HepG2 (cell line): ENCODE measurements around the gene VSIG2. TPM values are rescaled to one million over a fixed set of nuclear protein-coding genes. Genes with fewer than 3 reads are reported as not detected.

Experiments
- AGO2 ChIP-seq: fragments of 200-400 bp; formaldehyde crosslinking; optimal IDR thresholded peaks from 2 replicates; pipeline ENCODE3; 2017; ENCODE audit warnings: mild to moderate bottlenecking, low read depth, low read length, moderate library complexity
- CENPT ChIP-seq: sonication (generic); formaldehyde crosslinking; IDR thresholded peaks from 2 replicates; pipeline ENCODE4 v1.8.0; 2022; ENCODE audit warnings: low read depth, mild to moderate bottlenecking, moderate library complexity, missing genetic modification reagents
- CHD4 ChIP-seq: fragments of 200-600 bp; sonication (generic); IDR thresholded peaks from 2 replicates; pipeline ENCODE4 v1.7.0; 2017; ENCODE audit warnings: mild to moderate bottlenecking, low read length, borderline replicate concordance
- ELF1 ChIP-seq: sonication (generic); formaldehyde crosslinking; IDR thresholded peaks from 2 replicates; pipeline ENCODE4 v1.4.0; 2020; ENCODE audit warnings: missing genetic modification reagents
- FOXK2 ChIP-seq: fragments of 450-650 bp; IDR thresholded peaks from 2 replicates; pipeline ENCODE4 v1.6.1; 2016
- KDM4B ChIP-seq: sonication (generic); formaldehyde crosslinking; IDR thresholded peaks from 2 replicates; pipeline ENCODE4 v1.4.0; 2020; ENCODE audit warnings: missing genetic modification reagents
- MYC ChIP-seq: sonication (generic); formaldehyde crosslinking; IDR thresholded peaks from 2 replicates; pipeline ENCODE4 v1.9.0; 2021; ENCODE audit warnings: missing genetic modification reagents, borderline replicate concordance
- NPAS2 ChIP-seq: sonication (generic); formaldehyde crosslinking; IDR thresholded peaks from 2 replicates; pipeline ENCODE4 v1.8.0; 2022; ENCODE audit warnings: mild to moderate bottlenecking, missing genetic modification reagents, borderline replicate concordance
- RFXAP ChIP-seq: sonication (generic); formaldehyde crosslinking; IDR thresholded peaks from 2 replicates; pipeline ENCODE4 v1.4.0; 2020; ENCODE audit warnings: missing genetic modification reagents, borderline replicate concordance
- TCF12 ChIP-seq, 2 experiments: fragments of 450-650 bp in 1 of 2; sonication (generic) in 1 of 2; formaldehyde crosslinking in 1 of 2; IDR thresholded peaks; 2 replicates each; pipeline versions ENCODE4 v1.6.1 to v1.8.0; 2017 to 2022; ENCODE audit warnings: antibody characterized with exemption in 1 of 2, mild to moderate bottlenecking in 1 of 2, missing genetic modification reagents in 1 of 2, moderate library complexity in 1 of 2
- ZNF235 ChIP-seq: sonication (generic); formaldehyde crosslinking; IDR thresholded peaks from 2 replicates; pipeline ENCODE4 v1.8.1; 2023; ENCODE audit warnings: mild to moderate bottlenecking, missing genetic modification reagents, borderline replicate concordance
- ZNF253 ChIP-seq: sonication (generic); formaldehyde crosslinking; IDR thresholded peaks from 2 replicates; pipeline ENCODE4 v1.8.0; 2022; ENCODE audit warnings: mild to moderate bottlenecking, missing genetic modification reagents, borderline replicate concordance
- ZNF350 ChIP-seq: sonication (generic); formaldehyde crosslinking; IDR thresholded peaks from 2 replicates; pipeline ENCODE4 v1.4.0; 2020; ENCODE audit warnings: mild to moderate bottlenecking, low read depth, missing genetic modification reagents, borderline replicate concordance
- ZNF572 ChIP-seq: sonication (generic); formaldehyde crosslinking; IDR thresholded peaks from 2 replicates; pipeline ENCODE4 v1.5.1; 2020; ENCODE audit warnings: mild to moderate bottlenecking, missing genetic modification reagents
- ZNF577 ChIP-seq: sonication (generic); formaldehyde crosslinking; IDR thresholded peaks from 2 replicates; pipeline ENCODE4 v1.4.0; 2020; ENCODE audit warnings: mild to moderate bottlenecking, low read depth, missing genetic modification reagents, borderline replicate concordance
- ZNF652 ChIP-seq: IDR thresholded peaks from 2 replicates; pipeline ENCODE4 v1.6.1; 2016; ENCODE audit warnings: low read depth, borderline replicate concordance
- ZNF713 ChIP-seq: sonication (generic); formaldehyde crosslinking; IDR thresholded peaks from 2 replicates; pipeline ENCODE4 v1.4.0; 2020; ENCODE audit warnings: mild to moderate bottlenecking, missing genetic modification reagents
- polyA plus RNA-seq, 8 experiments: library from polyadenylated mRNA; depleted of rRNA in 3 of 8; stranded (reverse) in 7 of 8; unstranded in 1 of 8; fragments of >200 nt; fragmentation: Illumina TruSeq in 4 of 8; extraction: Trizol in 4 of 8; gene quantifications; 2 replicates each; pipeline versions ENCODE4 v1.2.1 to v1.2.3, GENCODE V29; 2011 to 2016; ENCODE audit warnings: low read depth in 4 of 8, missing spikeins in 1 of 8, mixed read lengths in 1 of 8; ENCODE audit not compliant: insufficient read depth in 1 of 8
- total RNA-seq, 5 experiments: library from RNA; depleted of rRNA; stranded (reverse); fragments of >200 nt; fragmentation: Illumina TruSeq; extraction: Trizol; gene quantifications; 2 replicates each; pipeline ENCODE4 v1.2.3, GENCODE V29; 2016; ENCODE audit warnings: low read depth in 1 of 5
- TF ChIP-seq, protein P1 (sequence below): sonication (generic); formaldehyde crosslinking; conservative IDR thresholded peaks from 2 replicates; pipeline ENCODE4 v1.4.0; 2020; ENCODE audit warnings: mild to moderate bottlenecking, missing genetic modification reagents, moderate library complexity
- TF ChIP-seq, protein P2 (sequence below): sonication (generic); formaldehyde crosslinking; IDR thresholded peaks from 2 replicates; pipeline ENCODE4 v1.4.0; 2020; ENCODE audit warnings: missing genetic modification reagents
- TF ChIP-seq, protein P3 (sequence below): IDR thresholded peaks from 2 replicates; pipeline ENCODE4 v1.6.1; 2012; ENCODE audit warnings: low read depth, low read length, improper control_type of control experiment
- TF ChIP-seq, protein P4 (sequence below): fragments of 450-650 bp; IDR thresholded peaks from 2 replicates; pipeline ENCODE4 v1.6.1; 2016

VSIG2 gene
- total and polyA plus RNA-seq, 2 of the 13 experiments (the other 11 are each of a cell fraction or from before 2014, with no cell fraction given) = 0.80 to 2.7 TPM

DNA sequence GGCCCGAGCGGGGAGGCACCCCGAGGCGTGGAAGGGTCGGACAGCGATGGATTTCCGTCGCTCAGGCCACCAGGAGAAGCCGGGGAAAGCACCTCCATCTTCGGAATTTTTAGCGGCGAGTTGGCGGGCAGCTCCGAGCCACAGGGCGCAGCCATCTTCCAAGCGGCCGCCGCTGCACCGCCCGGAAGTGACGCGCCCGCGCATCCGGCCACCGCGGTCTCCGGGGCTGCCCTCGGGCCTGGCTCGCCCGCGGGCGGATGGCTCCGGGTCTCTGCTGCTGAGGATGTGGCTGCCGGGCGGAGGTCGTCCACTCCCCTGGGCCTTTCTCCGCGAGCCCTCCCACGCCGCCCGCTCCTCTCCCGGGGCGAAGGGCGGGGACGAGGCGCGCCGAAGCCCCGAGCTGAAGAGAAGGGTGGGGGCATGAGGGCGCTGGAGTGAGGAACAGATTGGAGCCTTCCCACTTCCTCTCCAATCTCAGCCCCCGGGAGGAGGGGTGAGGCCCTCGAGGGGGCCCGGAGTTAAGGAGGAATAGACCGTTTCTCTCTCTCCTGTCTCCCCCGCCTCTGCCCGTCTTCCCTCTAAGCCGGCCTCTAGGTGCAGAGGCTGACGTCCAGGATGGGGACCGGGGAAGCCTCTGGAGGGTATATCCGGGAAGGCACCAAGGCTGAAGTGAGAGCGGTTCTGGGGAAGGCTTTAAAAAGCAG is 48.3 kb upstream of the VSIG2 start, which contains the start of gene MSANTD2 (continued):
- peak; percentile 22; the same call in 1 of the 2 replicates for TF ChIP-seq ELF1 (CRISPR knock-in tag)
- no peak for TF ChIP-seq CHD4
- no peak; the same call in 1 of the 2 replicates for TF ChIP-seq MYC (CRISPR knock-in tag)
- no peak for TF ChIP-seq FOXK2
- TF ChIP-seq KDM4B (CRISPR knock-in tag) = no peak
- no peak for TF ChIP-seq ZNF713 (CRISPR knock-in tag)
- TF ChIP-seq, protein P1, sequence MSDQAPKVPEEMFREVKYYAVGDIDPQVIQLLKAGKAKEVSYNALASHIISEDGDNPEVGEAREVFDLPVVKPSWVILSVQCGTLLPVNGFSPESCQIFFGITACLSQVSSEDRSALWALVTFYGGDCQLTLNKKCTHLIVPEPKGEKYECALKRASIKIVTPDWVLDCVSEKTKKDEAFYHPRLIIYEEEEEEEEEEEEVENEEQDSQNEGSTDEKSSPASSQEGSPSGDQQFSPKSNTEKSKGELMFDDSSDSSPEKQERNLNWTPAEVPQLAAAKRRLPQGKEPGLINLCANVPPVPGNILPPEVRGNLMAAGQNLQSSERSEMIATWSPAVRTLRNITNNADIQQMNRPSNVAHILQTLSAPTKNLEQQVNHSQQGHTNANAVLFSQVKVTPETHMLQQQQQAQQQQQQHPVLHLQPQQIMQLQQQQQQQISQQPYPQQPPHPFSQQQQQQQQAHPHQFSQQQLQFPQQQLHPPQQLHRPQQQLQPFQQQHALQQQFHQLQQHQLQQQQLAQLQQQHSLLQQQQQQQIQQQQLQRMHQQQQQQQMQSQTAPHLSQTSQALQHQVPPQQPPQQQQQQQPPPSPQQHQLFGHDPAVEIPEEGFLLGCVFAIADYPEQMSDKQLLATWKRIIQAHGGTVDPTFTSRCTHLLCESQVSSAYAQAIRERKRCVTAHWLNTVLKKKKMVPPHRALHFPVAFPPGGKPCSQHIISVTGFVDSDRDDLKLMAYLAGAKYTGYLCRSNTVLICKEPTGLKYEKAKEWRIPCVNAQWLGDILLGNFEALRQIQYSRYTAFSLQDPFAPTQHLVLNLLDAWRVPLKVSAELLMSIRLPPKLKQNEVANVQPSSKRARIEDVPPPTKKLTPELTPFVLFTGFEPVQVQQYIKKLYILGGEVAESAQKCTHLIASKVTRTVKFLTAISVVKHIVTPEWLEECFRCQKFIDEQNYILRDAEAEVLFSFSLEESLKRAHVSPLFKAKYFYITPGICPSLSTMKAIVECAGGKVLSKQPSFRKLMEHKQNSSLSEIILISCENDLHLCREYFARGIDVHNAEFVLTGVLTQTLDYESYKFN (CRISPR knock-in tag) = peak; percentile 54
- TF ChIP-seq ZNF652 (CRISPR knock-in tag) = no peak
- no peak for TF ChIP-seq TCF12 (IDR thresholded peaks at IDR 0.05)
- no peak for TF ChIP-seq TCF12 (CRISPR knock-in tag; IDR thresholded peaks at IDR 0.05)
- TF ChIP-seq, protein P2, sequence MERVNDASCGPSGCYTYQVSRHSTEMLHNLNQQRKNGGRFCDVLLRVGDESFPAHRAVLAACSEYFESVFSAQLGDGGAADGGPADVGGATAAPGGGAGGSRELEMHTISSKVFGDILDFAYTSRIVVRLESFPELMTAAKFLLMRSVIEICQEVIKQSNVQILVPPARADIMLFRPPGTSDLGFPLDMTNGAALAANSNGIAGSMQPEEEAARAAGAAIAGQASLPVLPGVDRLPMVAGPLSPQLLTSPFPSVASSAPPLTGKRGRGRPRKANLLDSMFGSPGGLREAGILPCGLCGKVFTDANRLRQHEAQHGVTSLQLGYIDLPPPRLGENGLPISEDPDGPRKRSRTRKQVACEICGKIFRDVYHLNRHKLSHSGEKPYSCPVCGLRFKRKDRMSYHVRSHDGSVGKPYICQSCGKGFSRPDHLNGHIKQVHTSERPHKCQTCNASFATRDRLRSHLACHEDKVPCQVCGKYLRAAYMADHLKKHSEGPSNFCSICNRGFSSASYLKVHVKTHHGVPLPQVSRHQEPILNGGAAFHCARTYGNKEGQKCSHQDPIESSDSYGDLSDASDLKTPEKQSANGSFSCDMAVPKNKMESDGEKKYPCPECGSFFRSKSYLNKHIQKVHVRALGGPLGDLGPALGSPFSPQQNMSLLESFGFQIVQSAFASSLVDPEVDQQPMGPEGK = peak; percentile 78
- TF ChIP-seq ZNF350 = peak; percentile 69
- peak; percentile 62 for TF ChIP-seq AGO2
- TF ChIP-seq RFXAP (CRISPR knock-in tag) = 0 out of 2 replicates have a peak, but pooled peaks have one; percentile 17
- TF ChIP-seq NPAS2 = no peak
- peak; percentile 54; the same call in 1 of the 2 replicates for TF ChIP-seq ZNF235
- TF ChIP-seq ZNF253 = 0 out of 2 replicates have a peak, but pooled peaks have one; percentile 39
- no peak for TF ChIP-seq ZNF572 (CRISPR knock-in tag)
- TF ChIP-seq ZNF577 (CRISPR knock-in tag) = peak; percentile 76; the same call in 1 of the 2 replicates
- TF ChIP-seq CENPT (CRISPR knock-in tag) = no peak
- TF ChIP-seq, protein P3, sequence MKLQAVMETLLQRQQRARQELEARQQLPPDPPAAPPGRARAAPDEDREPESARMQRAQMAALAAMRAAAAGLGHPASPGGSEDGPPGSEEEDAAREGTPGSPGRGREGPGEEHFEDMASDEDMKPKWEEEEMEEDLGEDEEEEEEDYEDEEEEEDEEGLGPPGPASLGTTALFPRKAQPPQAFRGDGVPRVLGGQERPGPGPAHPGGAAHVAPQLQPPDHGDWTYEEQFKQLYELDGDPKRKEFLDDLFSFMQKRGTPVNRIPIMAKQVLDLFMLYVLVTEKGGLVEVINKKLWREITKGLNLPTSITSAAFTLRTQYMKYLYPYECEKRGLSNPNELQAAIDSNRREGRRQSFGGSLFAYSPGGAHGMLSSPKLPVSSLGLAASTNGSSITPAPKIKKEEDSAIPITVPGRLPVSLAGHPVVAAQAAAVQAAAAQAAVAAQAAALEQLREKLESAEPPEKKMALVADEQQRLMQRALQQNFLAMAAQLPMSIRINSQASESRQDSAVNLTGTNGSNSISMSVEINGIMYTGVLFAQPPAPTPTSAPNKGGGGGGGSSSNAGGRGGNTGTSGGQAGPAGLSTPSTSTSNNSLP = no peak
- TF ChIP-seq, protein P4, sequence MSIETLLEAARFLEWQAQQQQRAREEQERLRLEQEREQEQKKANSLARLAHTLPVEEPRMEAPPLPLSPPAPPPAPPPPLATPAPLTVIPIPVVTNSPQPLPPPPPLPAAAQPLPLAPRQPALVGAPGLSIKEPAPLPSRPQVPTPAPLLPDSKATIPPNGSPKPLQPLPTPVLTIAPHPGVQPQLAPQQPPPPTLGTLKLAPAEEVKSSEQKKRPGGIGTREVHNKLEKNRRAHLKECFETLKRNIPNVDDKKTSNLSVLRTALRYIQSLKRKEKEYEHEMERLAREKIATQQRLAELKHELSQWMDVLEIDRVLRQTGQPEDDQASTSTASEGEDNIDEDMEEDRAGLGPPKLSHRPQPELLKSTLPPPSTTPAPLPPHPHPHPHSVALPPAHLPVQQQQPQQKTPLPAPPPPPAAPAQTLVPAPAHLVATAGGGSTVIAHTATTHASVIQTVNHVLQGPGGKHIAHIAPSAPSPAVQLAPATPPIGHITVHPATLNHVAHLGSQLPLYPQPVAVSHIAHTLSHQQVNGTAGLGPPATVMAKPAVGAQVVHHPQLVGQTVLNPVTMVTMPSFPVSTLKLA = no peak
